ENCODE data around the gene RPN2. TPM values are rescaled to one million over a fixed set of nuclear protein-coding genes. Genes with fewer than 3 reads are reported as not detected.

Gene RPN2
- total RNA-seq, 1 donor from 2014 or later, result 168 TPM

DNA sequence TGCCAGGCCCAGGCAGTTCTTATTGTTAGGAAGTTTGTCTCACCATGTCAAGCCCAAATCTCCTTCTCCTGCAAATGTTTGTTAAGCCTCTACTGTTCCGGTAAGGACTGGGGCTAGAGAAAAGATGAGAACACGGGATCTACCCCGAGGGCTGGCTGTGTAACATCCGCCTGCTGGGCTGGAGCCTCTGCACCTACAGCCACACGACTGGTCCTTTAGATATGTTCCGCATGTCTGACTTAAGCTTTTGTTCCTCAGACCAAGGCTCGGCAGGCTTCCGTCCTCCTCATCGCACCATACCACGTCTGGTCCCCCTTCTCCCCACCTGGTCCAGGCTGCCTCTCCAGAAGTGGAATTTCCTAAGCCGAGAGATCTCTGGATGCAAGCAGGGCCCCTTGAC, 79.9 kb downstream of the RPN2 start:
- H3K36me3 Mint-ChIP-seq (ENCODE audit: unreplicated experiment), result no peaks in the 10 kb centered on the region
- no peak overlapping the region for H3K27ac Mint-ChIP-seq (ENCODE audit: unreplicated experiment)
- H3K4me1 Mint-ChIP-seq (ENCODE audit: unreplicated experiment), result no peaks in the 10 kb centered on the region
- no peak for DNase-seq (ENCODE audit: extremely low spot score, unreplicated experiment)
- peaks cover 50% of the 10 kb centered on the region for H3K27me3 Mint-ChIP-seq (ENCODE audit: unreplicated experiment)
- no peak overlapping the region for H3K4me3 Mint-ChIP-seq (ENCODE audit: unreplicated experiment)
- TF ChIP-seq, protein P1, sequence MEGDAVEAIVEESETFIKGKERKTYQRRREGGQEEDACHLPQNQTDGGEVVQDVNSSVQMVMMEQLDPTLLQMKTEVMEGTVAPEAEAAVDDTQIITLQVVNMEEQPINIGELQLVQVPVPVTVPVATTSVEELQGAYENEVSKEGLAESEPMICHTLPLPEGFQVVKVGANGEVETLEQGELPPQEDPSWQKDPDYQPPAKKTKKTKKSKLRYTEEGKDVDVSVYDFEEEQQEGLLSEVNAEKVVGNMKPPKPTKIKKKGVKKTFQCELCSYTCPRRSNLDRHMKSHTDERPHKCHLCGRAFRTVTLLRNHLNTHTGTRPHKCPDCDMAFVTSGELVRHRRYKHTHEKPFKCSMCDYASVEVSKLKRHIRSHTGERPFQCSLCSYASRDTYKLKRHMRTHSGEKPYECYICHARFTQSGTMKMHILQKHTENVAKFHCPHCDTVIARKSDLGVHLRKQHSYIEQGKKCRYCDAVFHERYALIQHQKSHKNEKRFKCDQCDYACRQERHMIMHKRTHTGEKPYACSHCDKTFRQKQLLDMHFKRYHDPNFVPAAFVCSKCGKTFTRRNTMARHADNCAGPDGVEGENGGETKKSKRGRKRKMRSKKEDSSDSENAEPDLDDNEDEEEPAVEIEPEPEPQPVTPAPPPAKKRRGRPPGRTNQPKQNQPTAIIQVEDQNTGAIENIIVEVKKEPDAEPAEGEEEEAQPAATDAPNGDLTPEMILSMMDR (IDR thresholded peaks at IDR 0.05), result no peak
- peaks cover 5% of the 10 kb centered on the region for H3K9me3 Mint-ChIP-seq (ENCODE audit: unreplicated experiment)

DNA sequence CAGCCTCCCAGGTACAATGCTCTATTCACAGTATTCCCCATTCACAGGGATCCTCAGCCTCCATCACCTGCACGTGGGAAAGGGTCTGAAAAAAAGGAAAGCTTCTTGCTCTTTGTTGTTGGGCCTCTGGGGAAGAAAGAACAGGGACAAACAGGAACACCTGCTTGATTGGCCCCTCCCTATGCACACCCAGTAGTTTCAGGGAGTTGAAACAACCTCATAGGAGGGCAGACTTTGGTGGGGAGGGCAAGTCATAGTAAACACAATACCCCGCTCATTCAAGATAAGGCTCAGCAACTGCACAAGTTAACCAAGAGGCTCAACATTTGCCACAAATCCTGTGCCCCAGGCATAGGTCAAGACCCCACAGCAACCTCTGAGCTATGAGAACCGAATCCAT, 80.7 kb downstream of the RPN2 start:
- Mint-ChIP-seq H3K9me3 (ENCODE audit: unreplicated experiment) (no peaks in the 10 kb centered on the region), H3K4me3 (ENCODE audit: unreplicated experiment) (no peak overlapping the region), H3K4me1 (ENCODE audit: unreplicated experiment) (no peaks in the 10 kb centered on the region), H3K27ac (ENCODE audit: unreplicated experiment) (no peak overlapping the region), H3K27me3 (ENCODE audit: unreplicated experiment) (peaks cover 44% of the 10 kb centered on the region), H3K36me3 (ENCODE audit: unreplicated experiment) (no peaks in the 10 kb centered on the region)
- DNase-seq (ENCODE audit: extremely low spot score, unreplicated experiment), result no peak
- TF ChIP-seq, protein P1 (IDR thresholded peaks at IDR 0.05), result no peak

DNA sequence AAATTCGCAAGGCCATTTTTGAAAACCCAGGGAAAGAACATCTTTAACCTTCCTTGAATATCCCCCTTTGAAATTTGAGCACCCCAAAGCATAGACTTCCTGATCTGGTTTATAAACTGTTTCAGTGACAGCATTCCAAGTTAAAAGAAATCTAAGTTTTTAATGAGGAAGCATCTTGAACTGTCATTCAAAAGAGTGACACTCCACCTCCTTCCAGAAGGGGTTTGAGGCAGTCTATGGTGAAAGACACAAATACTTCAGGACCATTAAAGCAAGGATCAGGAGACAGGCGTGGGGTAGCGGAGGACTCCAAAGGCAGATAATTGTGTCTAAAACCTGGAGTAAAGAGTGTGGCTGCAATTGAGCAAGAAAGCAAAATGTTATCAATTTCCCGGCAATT, 81.8 kb downstream of the RPN2 start:
- TF ChIP-seq, protein P1 (IDR thresholded peaks at IDR 0.05), result no peak
- Mint-ChIP-seq H3K4me3 (ENCODE audit: unreplicated experiment) (no peak overlapping the region), H3K27me3 (ENCODE audit: unreplicated experiment) (peaks cover 44% of the 10 kb centered on the region), H3K9me3 (ENCODE audit: unreplicated experiment) (no peaks in the 10 kb centered on the region), H3K27ac (ENCODE audit: unreplicated experiment) (no peak overlapping the region), H3K36me3 (ENCODE audit: unreplicated experiment) (no peaks in the 10 kb centered on the region), H3K4me1 (ENCODE audit: unreplicated experiment) (no peaks in the 10 kb centered on the region)
- no peak for DNase-seq (ENCODE audit: extremely low spot score, unreplicated experiment)

DNA sequence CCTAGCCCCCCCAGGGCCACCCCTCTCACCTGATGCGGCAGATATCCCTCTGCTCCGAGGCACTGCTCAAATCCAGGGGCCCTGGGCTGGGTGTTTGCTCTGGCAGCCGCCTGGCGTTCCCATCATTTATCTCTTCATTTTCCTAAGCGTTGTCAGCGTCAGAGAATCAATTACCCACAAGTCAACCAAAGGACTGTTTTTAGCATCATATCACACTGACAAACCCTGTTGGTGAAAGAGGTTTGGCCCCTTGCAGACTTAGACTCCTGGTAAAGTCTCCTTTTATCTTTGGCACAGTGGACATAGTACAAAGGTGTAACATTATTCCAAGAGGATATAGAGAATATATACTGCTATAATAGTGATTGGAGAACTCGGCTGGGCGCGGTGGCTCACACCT, 82.6 kb downstream of the RPN2 start, which contains the start of gene GHRH:
Gene GHRH, minus strand, starts transcription at position 101 of the 400 bp plus-strand sequence. CDS start 4,925 bp downstream, outside the sequence.
- Mint-ChIP-seq H3K27ac (ENCODE audit: unreplicated experiment) (no peak within 1 kb of the TSS), H3K4me3 (ENCODE audit: unreplicated experiment) (no peak within 1 kb of the TSS), H3K9me3 (ENCODE audit: unreplicated experiment) (no peaks in the 10 kb centered on the region)

DNA sequence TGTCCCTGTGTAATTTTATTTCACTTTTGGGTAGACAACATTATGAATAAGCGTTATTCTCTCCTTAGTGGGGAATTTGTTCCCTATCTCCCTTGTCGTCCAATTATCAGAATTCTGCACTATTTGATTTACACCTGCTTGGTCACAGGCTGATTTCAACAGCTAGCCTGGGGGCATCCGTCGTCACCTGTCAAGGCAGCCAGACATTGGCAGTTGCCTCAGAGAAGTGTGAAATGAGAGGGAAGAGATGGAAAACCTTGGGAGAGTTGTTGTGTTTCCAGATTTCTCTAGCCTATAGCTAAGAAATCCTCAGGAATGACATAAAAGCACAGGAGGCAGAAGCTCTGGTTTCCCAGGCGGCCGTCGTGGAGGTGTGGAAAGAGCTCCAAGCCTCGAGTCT, 83.4 kb downstream of the RPN2 start:
- Mint-ChIP-seq H3K36me3 (ENCODE audit: unreplicated experiment) (no peaks in the 10 kb centered on the region), H3K9me3 (ENCODE audit: unreplicated experiment) (no peaks in the 10 kb centered on the region), H3K27me3 (ENCODE audit: unreplicated experiment) (peaks cover 55% of the 10 kb centered on the region), H3K27ac (ENCODE audit: unreplicated experiment) (no peak overlapping the region), H3K4me1 (ENCODE audit: unreplicated experiment) (no peaks in the 10 kb centered on the region), H3K4me3 (ENCODE audit: unreplicated experiment) (no peak overlapping the region)
- TF ChIP-seq, protein P1 (IDR thresholded peaks at IDR 0.05), result no peak
- no peak for DNase-seq (ENCODE audit: extremely low spot score, unreplicated experiment)

More for the DNA sequence above, 82.6 kb downstream of the RPN2 start, which contains the start of gene GHRH:
- H3K4me1 Mint-ChIP-seq (ENCODE audit: unreplicated experiment), result no peaks in the 10 kb centered on the region
- TF ChIP-seq, protein P1 (IDR thresholded peaks at IDR 0.05), result no peak
- DNase-seq (ENCODE audit: extremely low spot score, unreplicated experiment), result no peak
- peaks cover 48% of the 10 kb centered on the region for H3K27me3 Mint-ChIP-seq (ENCODE audit: unreplicated experiment)
- no peaks in the 10 kb centered on the region for H3K36me3 Mint-ChIP-seq (ENCODE audit: unreplicated experiment)
